SK-N-SH (cell line): ENCODE results near the gene SLC35F1. TPM values are rescaled to one million over a fixed set of nuclear protein-coding genes. Genes with fewer than 3 reads are reported as not detected.

ENCODE experiments used
- CTCF ChIA-PET: fragments of 300-600, 350-600 bp; formaldehyde crosslinking; extraction: SDS; loops from one replicate; lab custom pipeline; 2021; lab: Yijun Ruan, JAX
- POLR2A ChIA-PET: fragments of 350-600 bp; sonication (Branson Sonifier 250); formaldehyde crosslinking; extraction: SDS; loops from one replicate; lab custom pipeline; 2020; ENCODE audit warnings: antibody characterized with exemption, inconsistent platforms; lab: Yijun Ruan, JAX
- DNase-seq: peaks from one replicate; pipeline ENCODE4 v3.0.0; 2012
- H2AFZ ChIP-seq: fragments of 200-600 bp; sonication (generic); 2 replicates; pipeline ENCODE4 v1.8.1; 2016; ENCODE audit warnings: antibody characterized with exemption, mild to moderate bottlenecking, low read depth
- H3F3A ChIP-seq: fragments of 200-600 bp; sonication (generic); replicated peaks from 2 replicates; pipeline ENCODE3; 2016; ENCODE audit warnings: antibody characterized with exemption, mild to moderate bottlenecking; ENCODE audit not compliant: insufficient read depth
- H3K27ac ChIP-seq, 2 experiments: fragments of 200-500 bp in 1 of 2; fragments of 200-600 bp in 1 of 2; sonication (Bioruptor generic) in 1 of 2; sonication (generic), shearing (Covaris generic) in 1 of 2; 2 replicates each; pipeline versions ENCODE4 v1.5.1 to v1.6.1; 2014 to 2016; ENCODE audit warnings: low read depth in 2 of 2, inconsistent platforms in 1 of 2, low read length in 1 of 2, mild to moderate bottlenecking in 1 of 2, mixed read lengths in 1 of 2
- H3K27me3 ChIP-seq: fragments of 200-600 bp; sonication (generic), shearing (Covaris generic); 2 replicates; pipeline ENCODE4 v1.6.1; 2016; ENCODE audit warnings: mixed run types; ENCODE audit not compliant: insufficient read depth
- H3K36me3 ChIP-seq, 2 experiments: fragments of 200-500 bp in 1 of 2; fragments of 200-600 bp in 1 of 2; sonication (Bioruptor generic) in 1 of 2; sonication (generic) in 1 of 2; replicated peaks in 1 of 2; 2 replicates each; pipeline versions ENCODE3 to v1.5.1; 2014 to 2016; ENCODE audit warnings: low read length in 1 of 2, mild to moderate bottlenecking in 1 of 2; ENCODE audit not compliant: insufficient read depth in 2 of 2, control insufficient read depth in 1 of 2
- H3K4me1 ChIP-seq, 2 experiments: fragments of 200-500 bp in 1 of 2; fragments of 200-600 bp in 1 of 2; sonication (Bioruptor generic) in 1 of 2; sonication (generic), shearing (Covaris generic) in 1 of 2; 2 replicates each; pipeline versions ENCODE4 v1.5.1 to v1.6.1; 2014 to 2016; ENCODE audit warnings: low read depth in 1 of 2, low read length in 1 of 2, mixed run types in 1 of 2; ENCODE audit not compliant: insufficient read depth in 2 of 2, control insufficient read depth in 1 of 2
- H3K4me2 ChIP-seq: fragments of 200-600 bp; sonication (generic), shearing (Covaris generic); 2 replicates; pipeline ENCODE4 v1.6.1; 2017; ENCODE audit warnings: mixed run types
- H3K4me3 ChIP-seq, 2 experiments: fragments of 200-500 bp in 1 of 2; fragments of 200-600 bp in 1 of 2; sonication (Bioruptor generic) in 1 of 2; sonication (generic), shearing (Covaris generic) in 1 of 2; 2 replicates each; pipeline versions ENCODE4 v1.5.1 to v1.8.1; 2014 to 2016; ENCODE audit warnings: low read depth in 2 of 2, inconsistent platforms in 1 of 2, low read length in 1 of 2, mild to moderate bottlenecking in 1 of 2, mixed read lengths in 1 of 2, moderate library complexity in 1 of 2
- H3K79me2 ChIP-seq: fragments of 200-600 bp; sonication (generic); 2 replicates; pipeline ENCODE4 v1.8.1; 2017; ENCODE audit warnings: mild to moderate bottlenecking; ENCODE audit not compliant: insufficient read depth
- H3K9ac ChIP-seq: fragments of 200-600 bp; sonication (generic); 2 replicates; pipeline ENCODE4 v1.6.1; 2017; ENCODE audit warnings: mixed run types
- H3K9me2 ChIP-seq: fragments of 200-600 bp; sonication (generic); 2 replicates; pipeline ENCODE4 v1.6.1; 2017; ENCODE audit warnings: mixed run types
- H3K9me3 ChIP-seq: fragments of 200-600 bp; sonication (generic); 2 replicates; pipeline ENCODE4 v1.6.1; 2017; ENCODE audit warnings: mixed run types, mild to moderate bottlenecking, moderate library complexity
- H4K20me1 ChIP-seq: fragments of 200-600 bp; sonication (generic); 2 replicates; pipeline ENCODE4 v1.6.1; 2017; ENCODE audit warnings: mild to moderate bottlenecking, mixed run types; ENCODE audit not compliant: insufficient read depth
- FOXM1 ChIP-seq: IDR thresholded peaks from 2 replicates; pipeline ENCODE4 v1.4.0; 2012; ENCODE audit warnings: low read depth, mild to moderate bottlenecking
- GATA2 ChIP-seq: sonication (generic); formaldehyde crosslinking; IDR thresholded peaks from 2 replicates; pipeline ENCODE4 v1.5.0; 2020; ENCODE audit warnings: mild to moderate bottlenecking, missing genetic modification reagents
- PBX3 ChIP-seq: IDR thresholded peaks from 2 replicates; pipeline ENCODE4; 2012
- RFX5 ChIP-seq: IDR thresholded peaks from 2 replicates; pipeline ENCODE4 v1.6.1; 2012; ENCODE audit warnings: mild to moderate bottlenecking, improper control_type of control experiment, low read length
- SIN3A ChIP-seq: IDR thresholded peaks from 2 replicates; pipeline ENCODE4 v1.6.1; 2012; ENCODE audit warnings: low read depth, mild to moderate bottlenecking, low read length, moderate library complexity, borderline replicate concordance
- ZBTB33 ChIP-seq: IDR thresholded peaks from 2 replicates; pipeline ENCODE4 v1.4.0; 2012; ENCODE audit warnings: low read depth, borderline replicate concordance
- WGBS: methylation state at CpG from one replicate; pipeline ENCODE4 v1.1.6; 2017; ENCODE audit warnings: low lambda C conversion rate; 5-methylcytosine and 5-hydroxymethylcytosine counted together
- polyA plus RNA-seq, 3 experiments: library from polyadenylated mRNA; depleted of rRNA; stranded (reverse); fragments of >200 nt; gene quantifications; 2 replicates each; pipeline ENCODE4 v1.2.3, GENCODE V29; 2012

The SLC35F1 gene
- polyA plus RNA-seq, 1 of the 3 experiments (the other 2 are of a cell fraction): under 0.01 TPM

- Histone ChIP-seq H3K9me3 (no peaks in the 10 kb centered on the region), H3K9me2 (no peaks in the 10 kb centered on the region), H3K79me2 (no peaks in the 10 kb centered on the region), H3K27me3 (no peaks in the 10 kb centered on the region), H2AFZ (no peak overlapping the region), H3K36me3 (no peaks in the 10 kb centered on the region), H3K27ac (no peak overlapping the region), H4K20me1 (no peaks in the 10 kb centered on the region), H3K4me1 (no peaks in the 10 kb centered on the region), H3K4me2 (no peak overlapping the region), H3K9ac (no peak overlapping the region), H3K4me3 (no peak overlapping the region), H3F3A (no peaks in the 10 kb centered on the region)
- POLR2A ChIA-PET: no interaction called here
- DNase-seq: no peak
- 0% methylated on average over 3 of the region's 3 CpGs for whole genome bisulfite sequencing
- TF ChIP-seq GATA2 (CRISPR knock-in tag) (no peak), PBX3 (no peak), ZBTB33 (no peak)
- CTCF ChIA-PET: no interaction called here
These were observed 44.7 kb downstream of the SLC35F1 start for GRCh38 chr6:117951783-117952182.

- ChIA-PET CTCF (interaction anchor here (1.2 kb wide), 1 partner anchor 26 kb away, joined by 3 read pairs; no protein-coding TSS in a partner anchor), POLR2A (no interaction called here)
- WGBS: 44% methylated on average over 2 of the region's 2 CpGs
- no peak for TF ChIP-seq FOXM1
- TF ChIP-seq RFX5: no peak
- no peak for TF ChIP-seq PBX3
- TF ChIP-seq SIN3A: no peak
- H3F3A ChIP-seq: no peaks in the 10 kb centered on the region
- no peak overlapping the region for H3K4me2 ChIP-seq
- DNase-seq: no peak
- H3K4me1 ChIP-seq: no peaks in the 10 kb centered on the region
- H4K20me1 ChIP-seq: no peaks in the 10 kb centered on the region
- H3K27ac ChIP-seq: no peak overlapping the region
- H2AFZ ChIP-seq: no peak overlapping the region
- H3K79me2 ChIP-seq: no peaks in the 10 kb centered on the region
- H3K4me3 ChIP-seq: no peak overlapping the region
- no peaks in the 10 kb centered on the region for H3K36me3 ChIP-seq
- H3K27me3 ChIP-seq: no peaks in the 10 kb centered on the region
- no peaks in the 10 kb centered on the region for H3K9me3 ChIP-seq
- no peak overlapping the region for H3K9ac ChIP-seq
- no peaks in the 10 kb centered on the region for H3K9me2 ChIP-seq
These were observed 48.7 kb downstream of the SLC35F1 start for GRCh38 chr6:117955684-117956256.
